Stomach smooth muscle (tissue), 2 donors: ENCODE measurements around the gene PRUNE2.
"Not testable (repeated sequence)": the region's sequence is repeated elsewhere in the genome, so short reads cannot be mapped to it uniquely, and the experiment has no call there.

Experiments used
- H3K27ac ChIP-seq: one replicate; pipeline ENCODE4 v1.7.0; 2013; ENCODE audit warnings: mild to moderate bottlenecking, low read length, inconsistent platforms
- H3K27me3 ChIP-seq, 2 donors: one replicate each; pipeline ENCODE4 v1.7.0; 2013; ENCODE audit warnings: low read length in 2 of 2; ENCODE audit not compliant: insufficient read depth in 2 of 2, control insufficient read depth in 1 of 2
- H3K36me3 ChIP-seq, 2 donors: one replicate each; pipeline ENCODE4 v1.7.0; 2013; ENCODE audit warnings: low read length in 2 of 2; ENCODE audit not compliant: control insufficient read depth in 2 of 2, insufficient read depth in 2 of 2
- H3K4me1 ChIP-seq: one replicate; pipeline ENCODE4 v1.7.0; 2013; ENCODE audit warnings: low read length; ENCODE audit not compliant: control insufficient read depth, insufficient read depth
- H3K4me3 ChIP-seq, 2 donors: one replicate each; pipeline ENCODE4 v1.7.0; 2013; ENCODE audit warnings: low read length in 2 of 2
- H3K9ac ChIP-seq, 2 donors: one replicate each; pipeline ENCODE4 v1.7.0; 2013; ENCODE audit warnings: low read length in 2 of 2, mild to moderate bottlenecking in 1 of 2
- H3K9me3 ChIP-seq, 2 donors: one replicate each; pipeline ENCODE4 v1.7.0; 2013; ENCODE audit warnings: low read length in 2 of 2; ENCODE audit not compliant: control insufficient read depth in 2 of 2
- donor health status: healthy.
- donor health status: Pancreatic carcinoma.

Gene PRUNE2

DNA sequence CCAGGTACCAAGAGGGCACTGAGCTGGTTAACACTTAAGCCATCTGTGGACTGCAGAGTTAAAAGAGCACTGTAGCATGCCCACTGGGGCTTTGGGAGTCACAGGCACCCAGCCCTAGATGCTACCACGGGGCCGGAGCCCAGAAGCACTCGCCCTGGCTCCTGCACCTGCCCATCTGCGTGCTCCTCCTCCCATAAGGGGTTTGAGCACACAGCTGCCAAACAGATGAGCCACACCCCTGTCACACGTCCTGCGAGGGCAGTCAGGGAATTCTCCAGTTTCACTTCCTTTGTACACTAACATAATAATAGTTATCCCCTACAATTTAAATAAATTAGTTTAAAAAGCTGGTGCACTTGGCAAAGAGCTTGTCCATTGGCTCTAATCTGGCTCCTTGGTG is 146.2 kb downstream of the PRUNE2 start:
- H3K9me3 ChIP-seq = no peaks in the 10 kb centered on the region
- no peak overlapping the region for H3K27ac ChIP-seq
- no peak overlapping the region for H3K9ac ChIP-seq
- no peaks in the 10 kb centered on the region for H3K27me3 ChIP-seq
- H3K4me1 ChIP-seq = peaks cover 3% of the 10 kb centered on the region
- H3K4me3 ChIP-seq = no peak overlapping the region
- H3K36me3 ChIP-seq = peaks cover 9 to 17% of the 10 kb centered on the region in 2 donors

GRCh38 chr9:76758476-76758875 is 147.4 kb downstream of the PRUNE2 start:
- H3K9me3 ChIP-seq = no peaks in the 10 kb centered on the region
- no peak overlapping the region for H3K4me3 ChIP-seq
- H3K36me3 ChIP-seq = peaks cover 9 to 15% of the 10 kb centered on the region in 2 donors
- no peaks in the 10 kb centered on the region for H3K27me3 ChIP-seq
- H3K4me1 ChIP-seq = peaks cover 3% of the 10 kb centered on the region
- H3K9ac ChIP-seq = no peak overlapping the region
- no peak overlapping the region for H3K27ac ChIP-seq

DNA sequence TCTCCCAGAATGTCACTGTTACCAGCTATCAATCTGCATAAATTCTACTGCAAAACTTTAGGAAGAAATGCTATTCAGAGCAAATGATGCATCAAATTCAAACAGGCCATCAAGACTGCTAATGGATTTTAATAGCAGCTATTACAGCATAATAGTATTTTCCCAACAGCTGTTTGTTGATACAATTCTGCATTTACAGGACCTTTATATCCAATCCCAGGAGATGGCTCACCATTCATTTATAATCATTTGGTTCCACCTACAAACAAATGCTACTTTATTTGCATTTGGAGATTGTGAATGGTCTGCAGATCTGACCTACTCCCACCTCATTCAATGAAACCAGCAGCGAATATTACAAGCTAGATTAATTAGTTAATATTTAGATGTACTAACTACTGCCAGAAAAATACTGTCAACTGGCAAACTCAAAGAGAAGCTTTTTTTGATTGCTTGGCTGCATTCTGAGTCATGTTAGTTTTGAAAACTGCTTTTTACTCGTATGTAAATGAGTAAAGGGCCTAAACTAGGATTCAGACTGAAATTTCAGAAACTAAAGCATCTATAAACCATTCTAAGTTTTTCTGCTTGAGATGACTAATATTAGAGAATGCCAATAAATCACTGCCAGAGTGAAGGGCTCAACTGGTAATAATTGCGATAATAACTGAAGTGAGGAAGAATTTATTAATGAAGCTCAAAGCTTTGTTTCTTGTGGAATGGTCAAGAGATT is 148.8 kb downstream of the PRUNE2 start:
- Histone ChIP-seq H3K27ac (no peak overlapping the region), H3K36me3 (peaks cover 9 to 10% of the 10 kb centered on the region in 2 donors), H3K9me3 (no peaks in the 10 kb centered on the region), H3K9ac (no peak overlapping the region), H3K4me3 (no peak overlapping the region), H3K4me1 (no peaks in the 10 kb centered on the region), H3K27me3 (no peaks in the 10 kb centered on the region)

GRCh38 chr9:76756268-76756640 is 149.7 kb downstream of the PRUNE2 start:
- Histone ChIP-seq H3K4me1 (no peaks in the 10 kb centered on the region), H3K27me3 (no peaks in the 10 kb centered on the region), H3K9ac (no peak overlapping the region), H3K9me3 (no peaks in the 10 kb centered on the region), H3K4me3 (no peak overlapping the region), H3K36me3 (peaks cover 9 to 10% of the 10 kb centered on the region in 2 donors), H3K27ac (no peak overlapping the region)

DNA sequence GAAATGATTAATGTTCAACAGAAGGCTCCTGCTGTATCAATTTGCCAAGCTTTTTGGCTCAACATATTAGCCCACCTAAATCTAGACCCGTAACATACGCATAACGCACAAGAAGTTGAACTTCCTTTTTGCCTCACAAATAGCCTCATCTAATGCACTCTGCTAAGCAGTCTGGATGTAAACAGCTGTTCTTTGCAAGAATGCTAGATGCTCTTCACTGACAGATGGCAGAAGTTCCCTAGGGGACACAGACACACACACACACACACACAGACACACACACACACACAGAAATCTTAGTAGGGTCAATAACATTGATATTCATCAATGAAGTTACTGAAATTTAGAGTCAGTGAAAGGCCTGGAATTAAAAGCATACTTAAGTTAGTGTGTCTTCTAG is 154.9 kb downstream of the PRUNE2 start:
- peaks cover under 1% of the 10 kb centered on the region for H3K4me1 ChIP-seq
- no peak overlapping the region for H3K9ac ChIP-seq
- H3K36me3 ChIP-seq = peaks cover 4 to 5% of the 10 kb centered on the region in 2 donors
- no peaks in the 10 kb centered on the region for H3K9me3 ChIP-seq
- H3K27ac ChIP-seq = no peak overlapping the region
- no peak overlapping the region for H3K4me3 ChIP-seq
- no peaks in the 10 kb centered on the region for H3K27me3 ChIP-seq

- no peaks in the 10 kb centered on the region for H3K9me3 ChIP-seq
- H3K36me3 ChIP-seq = no peaks in the 10 kb centered on the region
- H3K27me3 ChIP-seq = no peaks in the 10 kb centered on the region
- H3K27ac ChIP-seq = peak overlapping the region; percentile 31
- H3K9ac ChIP-seq = no peak overlapping the region
- H3K4me1 ChIP-seq = peaks cover 7% of the 10 kb centered on the region
- H3K4me3 ChIP-seq = no peak overlapping the region
Observed at GRCh38 chr9:76744336-76744735, 161.6 kb downstream of the PRUNE2 start.

DNA sequence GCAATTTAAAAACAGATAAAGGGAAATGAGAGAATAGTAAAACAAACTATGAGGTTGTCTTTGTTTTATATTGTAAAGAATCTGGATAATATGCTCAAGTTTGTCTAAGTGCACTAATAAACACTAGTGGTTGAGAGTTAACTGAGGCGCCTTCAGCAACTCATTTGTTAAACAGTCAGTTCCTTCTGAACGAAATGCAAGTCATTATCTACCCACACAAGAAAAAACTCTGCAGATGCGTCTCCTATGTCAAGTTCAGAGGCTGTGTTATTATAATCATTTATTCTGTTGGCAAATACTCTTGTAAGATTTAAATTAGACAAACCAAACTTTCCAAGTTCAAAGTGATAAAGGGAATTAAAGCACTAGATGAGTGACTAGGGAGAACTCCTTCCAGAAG is 162.0 kb downstream of the PRUNE2 start:
- H3K9ac ChIP-seq = no peak overlapping the region
- H3K36me3 ChIP-seq = no peaks in the 10 kb centered on the region
- H3K9me3 ChIP-seq = no peaks in the 10 kb centered on the region
- H3K4me1 ChIP-seq = peaks cover 7% of the 10 kb centered on the region
- no peaks in the 10 kb centered on the region for H3K27me3 ChIP-seq
- no peak overlapping the region for H3K27ac ChIP-seq
- no peak overlapping the region for H3K4me3 ChIP-seq

GRCh38 chr9:76742890-76743289 is 163.0 kb downstream of the PRUNE2 start:
- H3K4me1 ChIP-seq, H3K36me3 ChIP-seq, H3K9ac ChIP-seq, H3K4me3 ChIP-seq, H3K27ac ChIP-seq, H3K27me3 ChIP-seq, H3K9me3 ChIP-seq: not testable (repeated sequence)

DNA sequence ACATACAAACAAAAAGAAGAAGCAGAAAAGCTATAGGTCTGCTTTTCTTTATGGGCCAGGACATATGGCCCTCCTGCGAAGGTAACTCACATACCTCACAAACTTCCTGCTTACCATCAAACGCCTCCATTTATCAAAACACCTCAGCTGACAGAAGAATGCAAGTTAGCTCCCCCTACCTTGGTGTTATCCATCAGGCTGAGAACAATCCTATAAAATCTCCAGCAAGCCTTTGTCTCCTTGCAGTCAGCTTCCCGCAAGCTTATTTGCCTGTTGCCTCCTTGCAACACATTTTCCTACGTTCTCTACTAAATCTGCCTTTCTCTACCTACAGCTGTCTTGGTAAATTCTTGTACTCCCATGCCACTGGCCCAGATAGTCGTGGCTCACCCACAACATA is 164.4 kb downstream of the PRUNE2 start:
- H3K4me3 ChIP-seq = no peak overlapping the region
- no peak overlapping the region for H3K27ac ChIP-seq
- H3K9ac ChIP-seq = no peak overlapping the region
- H3K4me1 ChIP-seq = peaks cover 7% of the 10 kb centered on the region
- H3K27me3 ChIP-seq = no peaks in the 10 kb centered on the region
- no peaks in the 10 kb centered on the region for H3K36me3 ChIP-seq
- H3K9me3 ChIP-seq = no peaks in the 10 kb centered on the region

DNA sequence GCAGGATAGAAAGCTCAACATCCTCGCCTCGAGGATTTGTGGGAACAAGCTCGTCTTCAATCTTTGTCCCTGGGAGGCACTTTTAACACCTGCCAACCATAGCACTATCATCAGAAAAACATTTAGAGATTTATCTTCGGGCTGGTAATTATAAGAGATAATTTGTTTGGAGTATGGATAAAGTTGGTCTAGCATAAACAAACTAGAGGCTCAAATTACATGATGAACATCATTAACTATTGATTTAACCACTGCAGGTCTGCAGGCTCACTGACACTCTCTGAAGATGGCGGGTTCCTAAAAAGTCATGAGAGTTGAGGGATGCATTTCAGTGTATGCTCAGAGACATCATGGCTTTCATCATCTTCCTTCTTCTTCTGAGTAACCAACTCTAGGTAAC is 167.5 kb downstream of the PRUNE2 start:
- H3K4me3 ChIP-seq = no peak overlapping the region
- H3K36me3 ChIP-seq = peaks cover 0 to 2% of the 10 kb centered on the region in 2 donors
- H3K9ac ChIP-seq = no peak overlapping the region
- no peaks in the 10 kb centered on the region for H3K27me3 ChIP-seq
- H3K9me3 ChIP-seq = no peaks in the 10 kb centered on the region
- H3K4me1 ChIP-seq = peaks cover 2% of the 10 kb centered on the region
- H3K27ac ChIP-seq = no peak overlapping the region

GRCh38 chr9:76737154-76737902 is 168.6 kb downstream of the PRUNE2 start:
- H3K36me3 ChIP-seq = peaks cover 0 to 2% of the 10 kb centered on the region in 2 donors
- H3K4me3 ChIP-seq = no peak overlapping the region
- no peaks in the 10 kb centered on the region for H3K9me3 ChIP-seq
- H3K27me3 ChIP-seq = no peaks in the 10 kb centered on the region
- H3K4me1 ChIP-seq = peaks cover 10% of the 10 kb centered on the region
- no peak overlapping the region for H3K9ac ChIP-seq
- H3K27ac ChIP-seq = no peak overlapping the region
